HEK293 (cell line): ENCODE data around the gene TFG.

Experiments used
- CTCF ChIA-PET: fragments of 350-600 bp; formaldehyde crosslinking; extraction: SDS; loops from one replicate; lab custom pipeline; 2021; ENCODE audit warnings: antibody characterized with exemption; lab: Yijun Ruan, JAX
- POLR2A ChIA-PET: fragments of 300-600 bp; formaldehyde crosslinking; extraction: SDS; loops from one replicate; lab custom pipeline; 2020; ENCODE audit warnings: antibody characterized with exemption, inconsistent platforms; lab: Yijun Ruan, JAX
- H3K27ac ChIP-seq: fragments of 200-500 bp; sonication (Bioruptor generic); 2 replicates; pipeline ENCODE4 v1.5.1; 2014; ENCODE audit warnings: low read depth, low read length, control low read depth, inconsistent platforms; ENCODE audit errors: extremely low read depth
- H3K36me3 ChIP-seq, 2 experiments: fragments of 200-500 bp in 1 of 2; sonication (Bioruptor generic) in 1 of 2; 1 replicate in 1 of 2; 2 replicates in 1 of 2; pipeline ENCODE4 v1.5.1; 2014 to 2017; ENCODE audit warnings: inconsistent platforms in 2 of 2, low read length in 2 of 2; ENCODE audit not compliant: control insufficient read depth in 2 of 2, insufficient read depth in 1 of 2
- H3K4me1 ChIP-seq: fragments of 200-500 bp; sonication (Bioruptor generic); 2 replicates; pipeline ENCODE4 v1.5.1; 2014; ENCODE audit warnings: mild to moderate bottlenecking, low read length, inconsistent platforms; ENCODE audit not compliant: control insufficient read depth, insufficient read depth
- H3K4me3 ChIP-seq: 2 replicates; pipeline ENCODE4 v1.5.1; 2011; ENCODE audit warnings: low read depth, mild to moderate bottlenecking, control low read depth, low read length, moderate library complexity
- H3K9me3 ChIP-seq: fragments of 200-500 bp; sonication (Bioruptor generic); 2 replicates; pipeline ENCODE4 v1.5.1; 2014; ENCODE audit warnings: low read depth, low read length, inconsistent platforms; ENCODE audit not compliant: control insufficient read depth, insufficient read depth
- MEIS1 ChIP-seq: sonication (generic); formaldehyde crosslinking; IDR thresholded peaks from 2 replicates; pipeline ENCODE4 v1.8.1; 2022; ENCODE audit warnings: missing genetic modification reagents, mild to moderate bottlenecking, borderline replicate concordance
- MYNN ChIP-seq: fragments of 450-650 bp; formaldehyde crosslinking; IDR thresholded peaks from 2 replicates; pipeline ENCODE4 v1.5.1; 2016; ENCODE audit warnings: missing biosample characterization, missing genetic modification characterization, borderline replicate concordance
- PRDM6 ChIP-seq: fragments of 450-650 bp; formaldehyde crosslinking; IDR thresholded peaks from 2 replicates; pipeline ENCODE4 v1.5.1; 2017; ENCODE audit warnings: missing biosample characterization, missing genetic modification characterization
- SALL2 ChIP-seq: fragments of 450-650 bp; formaldehyde crosslinking; IDR thresholded peaks from 2 replicates; pipeline ENCODE4 v1.5.0; 2017; ENCODE audit warnings: missing biosample characterization, mild to moderate bottlenecking, missing genetic modification characterization, borderline replicate concordance
- SP2 ChIP-seq: fragments of 450-650 bp; formaldehyde crosslinking; IDR thresholded peaks from 2 replicates; pipeline ENCODE4 v1.5.1; 2016; ENCODE audit warnings: missing biosample characterization, missing genetic modification characterization
- YY2 ChIP-seq: fragments of 450-650 bp; formaldehyde crosslinking; IDR thresholded peaks from 2 replicates; pipeline ENCODE4 v1.5.1; 2016; ENCODE audit warnings: missing biosample characterization, missing genetic modification characterization
- ZEB2 ChIP-seq: fragments of 450-650 bp; formaldehyde crosslinking; IDR thresholded peaks from 2 replicates; pipeline ENCODE4 v1.5.1; 2016; ENCODE audit warnings: missing biosample characterization, missing genetic modification characterization
- ZFP37 ChIP-seq: fragments of 450-650 bp; formaldehyde crosslinking; IDR thresholded peaks from 2 replicates; pipeline ENCODE4 v1.5.1; 2016; ENCODE audit warnings: missing biosample characterization, missing genetic modification characterization
- ZNF10 ChIP-seq: fragments of 450-650 bp; formaldehyde crosslinking; IDR thresholded peaks from 2 replicates; pipeline ENCODE4 v1.5.1; 2017; ENCODE audit warnings: missing biosample characterization, missing genetic modification characterization
- ZNF16 ChIP-seq: fragments of 450-650 bp; formaldehyde crosslinking; IDR thresholded peaks from 2 replicates; pipeline ENCODE4 v1.5.1; 2016; ENCODE audit warnings: low read depth, missing biosample characterization, missing genetic modification characterization
- ZNF221 ChIP-seq: fragments of 450-650 bp; formaldehyde crosslinking; IDR thresholded peaks from 2 replicates; pipeline ENCODE4 v1.5.1; 2017; ENCODE audit warnings: missing biosample characterization, missing genetic modification characterization, borderline replicate concordance
- ZNF274 ChIP-seq, 2 experiments: fragments of 200-500 bp in 1 of 2; fragments of 450-650 bp in 1 of 2; sonication (Bioruptor generic) in 1 of 2; formaldehyde crosslinking in 1 of 2; IDR thresholded peaks; 2 replicates each; pipeline versions ENCODE4 v1.5.1 to v1.6.1; 2014 to 2016; ENCODE audit warnings: borderline replicate concordance in 1 of 2, inconsistent platforms in 1 of 2, low read length in 1 of 2, missing biosample characterization in 1 of 2, missing genetic modification characterization in 1 of 2
- ZNF341 ChIP-seq: fragments of 450-650 bp; formaldehyde crosslinking; IDR thresholded peaks from 2 replicates; pipeline ENCODE4; 2016; ENCODE audit warnings: low read depth, missing biosample characterization, missing genetic modification characterization
- ZNF350 ChIP-seq: fragments of 450-650 bp; formaldehyde crosslinking; IDR thresholded peaks from 2 replicates; pipeline ENCODE4 v1.5.0; 2017; ENCODE audit warnings: missing biosample characterization, mild to moderate bottlenecking, missing genetic modification characterization
- ZNF354C ChIP-seq: fragments of 450-650 bp; formaldehyde crosslinking; IDR thresholded peaks from 2 replicates; pipeline ENCODE4 v1.5.1; 2016; ENCODE audit warnings: missing biosample characterization, missing genetic modification characterization, low read depth, borderline replicate concordance
- ZNF394 ChIP-seq: fragments of 450-650 bp; formaldehyde crosslinking; IDR thresholded peaks from 2 replicates; pipeline ENCODE4 v1.5.1; 2016; ENCODE audit warnings: missing biosample characterization, missing genetic modification characterization, mild to moderate bottlenecking, moderate library complexity, borderline replicate concordance
- ZNF518A ChIP-seq: fragments of 450-650 bp; formaldehyde crosslinking; conservative IDR thresholded peaks from 2 replicates; pipeline ENCODE4 v1.5.1; 2016; ENCODE audit warnings: low read depth, missing biosample characterization, missing genetic modification characterization
- ZNF548 ChIP-seq: fragments of 450-650 bp; formaldehyde crosslinking; IDR thresholded peaks from 2 replicates; pipeline ENCODE4 v1.5.1; 2016; ENCODE audit warnings: missing biosample characterization, missing genetic modification characterization
- ZNF571 ChIP-seq: fragments of 450-650 bp; formaldehyde crosslinking; IDR thresholded peaks from 2 replicates; pipeline ENCODE4 v1.5.0; 2017; ENCODE audit warnings: missing biosample characterization, missing genetic modification characterization
- ZNF621 ChIP-seq: fragments of 450-650 bp; formaldehyde crosslinking; IDR thresholded peaks from 2 replicates; pipeline ENCODE4 v1.5.1; 2017; ENCODE audit warnings: missing biosample characterization, missing genetic modification characterization
- ZNF76 ChIP-seq: fragments of 450-650 bp; formaldehyde crosslinking; IDR thresholded peaks from 2 replicates; pipeline ENCODE4; 2016; ENCODE audit warnings: low read depth, missing biosample characterization, missing genetic modification characterization, borderline replicate concordance
- ZNF768 ChIP-seq: fragments of 450-650 bp; formaldehyde crosslinking; IDR thresholded peaks from 2 replicates; pipeline ENCODE4 v1.5.1; 2018; ENCODE audit warnings: missing biosample characterization, mild to moderate bottlenecking, missing genetic modification characterization
- ZNF792 ChIP-seq: fragments of 450-650 bp; formaldehyde crosslinking; IDR thresholded peaks from 2 replicates; pipeline ENCODE4 v1.5.1; 2016; ENCODE audit warnings: missing biosample characterization, missing genetic modification characterization
- TF ChIP-seq, protein P1 (sequence below): fragments of 450-650 bp; formaldehyde crosslinking; IDR thresholded peaks from 2 replicates; pipeline ENCODE4 v1.5.1; 2016; ENCODE audit warnings: missing biosample characterization, missing genetic modification characterization
- TF ChIP-seq, protein P2 (sequence below): fragments of 450-650 bp; formaldehyde crosslinking; IDR thresholded peaks from 2 replicates; pipeline ENCODE4 v1.5.1; 2016; ENCODE audit warnings: missing biosample characterization, missing genetic modification characterization
- TF ChIP-seq, protein P3 (sequence below): fragments of 450-650 bp; formaldehyde crosslinking; IDR thresholded peaks from 2 replicates; pipeline ENCODE4 v1.5.1; 2016; ENCODE audit warnings: missing biosample characterization, missing genetic modification characterization

TFG gene

GRCh38 chr3:100783619-100784018 is 74.3 kb downstream of the TFG start:
- POLR2A ChIA-PET: no interaction called here
- TF ChIP-seq ZNF792 (no peak), ZNF571 (no peak), MEIS1 (no peak), ZNF76 (tag by site-specific recombination) (no peak), SALL2 (tag by site-specific recombination) (no peak), ZNF548 (tag by site-specific recombination) (no peak), MYNN (no peak), ZNF354C (tag by site-specific recombination) (no peak), ZNF274 (IDR thresholded peaks at IDR 0.05; ENCODE audit: low read length) (no peak), ZNF274 (tag by site-specific recombination; IDR thresholded peaks at IDR 0.05; ENCODE audit: borderline replicate concordance) (no peak), ZFP37 (no peak), ZNF221 (tag by site-specific recombination) (no peak), YY2 (no peak), ZNF341 (tag by site-specific recombination) (no peak), ZNF394 (tag by site-specific recombination) (no peak), SP2 (no peak), PRDM6 (tag by site-specific recombination) (no peak), ZNF16 (no peak)
- TF ChIP-seq, protein P1, sequence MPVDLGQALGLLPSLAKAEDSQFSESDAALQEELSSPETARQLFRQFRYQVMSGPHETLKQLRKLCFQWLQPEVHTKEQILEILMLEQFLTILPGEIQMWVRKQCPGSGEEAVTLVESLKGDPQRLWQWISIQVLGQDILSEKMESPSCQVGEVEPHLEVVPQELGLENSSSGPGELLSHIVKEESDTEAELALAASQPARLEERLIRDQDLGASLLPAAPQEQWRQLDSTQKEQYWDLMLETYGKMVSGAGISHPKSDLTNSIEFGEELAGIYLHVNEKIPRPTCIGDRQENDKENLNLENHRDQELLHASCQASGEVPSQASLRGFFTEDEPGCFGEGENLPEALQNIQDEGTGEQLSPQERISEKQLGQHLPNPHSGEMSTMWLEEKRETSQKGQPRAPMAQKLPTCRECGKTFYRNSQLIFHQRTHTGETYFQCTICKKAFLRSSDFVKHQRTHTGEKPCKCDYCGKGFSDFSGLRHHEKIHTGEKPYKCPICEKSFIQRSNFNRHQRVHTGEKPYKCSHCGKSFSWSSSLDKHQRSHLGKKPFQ (tag by site-specific recombination): no peak
- TF ChIP-seq, protein P2, sequence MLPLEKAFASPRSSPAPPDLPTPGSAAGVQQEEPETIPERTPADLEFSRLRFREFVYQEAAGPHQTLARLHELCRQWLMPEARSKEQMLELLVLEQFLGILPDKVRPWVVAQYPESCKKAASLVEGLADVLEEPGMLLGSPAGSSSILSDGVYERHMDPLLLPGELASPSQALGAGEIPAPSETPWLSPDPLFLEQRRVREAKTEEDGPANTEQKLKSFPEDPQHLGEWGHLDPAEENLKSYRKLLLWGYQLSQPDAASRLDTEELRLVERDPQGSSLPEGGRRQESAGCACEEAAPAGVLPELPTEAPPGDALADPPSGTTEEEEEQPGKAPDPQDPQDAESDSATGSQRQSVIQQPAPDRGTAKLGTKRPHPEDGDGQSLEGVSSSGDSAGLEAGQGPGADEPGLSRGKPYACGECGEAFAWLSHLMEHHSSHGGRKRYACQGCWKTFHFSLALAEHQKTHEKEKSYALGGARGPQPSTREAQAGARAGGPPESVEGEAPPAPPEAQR: no peak
- TF ChIP-seq, protein P3, sequence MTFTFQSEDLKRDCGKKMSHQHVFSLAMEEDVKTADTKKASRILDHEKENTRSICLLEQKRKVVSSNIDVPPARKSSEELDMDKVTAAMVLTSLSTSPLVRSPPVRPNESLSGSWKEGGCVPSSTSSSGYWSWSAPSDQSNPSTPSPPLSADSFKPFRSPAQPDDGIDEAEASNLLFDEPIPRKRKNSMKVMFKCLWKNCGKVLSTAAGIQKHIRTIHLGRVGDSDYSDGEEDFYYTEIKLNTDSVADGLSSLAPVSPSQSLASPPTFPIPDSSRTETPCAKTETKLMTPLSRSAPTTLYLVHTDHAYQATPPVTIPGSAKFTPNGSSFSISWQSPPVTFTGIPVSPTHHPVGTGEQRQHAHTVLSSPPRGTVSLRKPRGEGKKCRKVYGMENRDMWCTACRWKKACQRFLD (tag by site-specific recombination): no peak
- no peak overlapping the region for H3K4me3 ChIP-seq
- no peaks in the 10 kb centered on the region for H3K9me3 ChIP-seq
- no peaks in the 10 kb centered on the region for H3K4me1 ChIP-seq
- H3K27ac ChIP-seq: no peak overlapping the region
- no peaks in the 10 kb centered on the region for H3K36me3 ChIP-seq
- CTCF ChIA-PET: interaction anchor here (0.7 kb wide), 1 partner anchor 285 kb away, joined by 6 read pairs; no protein-coding TSS in a partner anchor

DNA sequence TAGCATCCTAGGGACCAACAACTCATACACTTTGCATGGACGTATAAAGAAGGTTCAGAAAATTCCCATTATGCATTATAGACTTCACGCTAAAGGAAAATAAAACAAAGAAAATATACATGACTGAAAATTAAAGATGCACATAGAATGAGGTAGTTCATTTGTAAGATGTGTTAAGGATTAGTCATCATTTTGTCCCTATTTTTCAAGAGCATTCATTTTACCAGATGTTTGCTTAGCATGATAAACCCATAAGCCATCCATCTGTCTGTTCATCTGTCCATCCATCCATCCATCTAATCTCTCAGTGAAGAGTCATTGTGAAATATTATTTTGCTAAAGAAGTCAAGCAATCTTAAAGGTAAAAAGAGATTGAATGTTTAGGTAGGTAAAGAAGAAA is 80.3 kb downstream of the TFG start:
- TF ChIP-seq ZNF768 (tag by site-specific recombination): no peak
- no peak for TF ChIP-seq ZNF350
- TF ChIP-seq ZNF621 (tag by site-specific recombination): no peak
- no peak for TF ChIP-seq ZEB2 (tag by site-specific recombination)
- no peak for TF ChIP-seq ZNF10 (tag by site-specific recombination)
- TF ChIP-seq ZNF518A (tag by site-specific recombination): no peak
- POLR2A ChIA-PET: no interaction called here
- Histone ChIP-seq H3K9me3 (no peaks in the 10 kb centered on the region), H3K4me3 (no peak overlapping the region), H3K27ac (no peak overlapping the region), H3K4me1 (no peaks in the 10 kb centered on the region), H3K36me3 (no peaks in the 10 kb centered on the region)
- CTCF ChIA-PET: no interaction called here
